GM18907 (cell line): ENCODE results near the gene LDHD.
"Not testable (repeated sequence)": the region's sequence is repeated elsewhere in the genome, so short reads cannot be mapped to it uniquely, and the experiment has no call there.

Experiments
- ATAC-seq: cut with Tn5 transposase; IDR thresholded peaks from one replicate; pipeline ENCODE4 v1.9.1; 2021; ENCODE audit warnings: mild to moderate bottlenecking, moderate library complexity; ENCODE audit not compliant: unreplicated experiment

Gene LDHD

DNA sequence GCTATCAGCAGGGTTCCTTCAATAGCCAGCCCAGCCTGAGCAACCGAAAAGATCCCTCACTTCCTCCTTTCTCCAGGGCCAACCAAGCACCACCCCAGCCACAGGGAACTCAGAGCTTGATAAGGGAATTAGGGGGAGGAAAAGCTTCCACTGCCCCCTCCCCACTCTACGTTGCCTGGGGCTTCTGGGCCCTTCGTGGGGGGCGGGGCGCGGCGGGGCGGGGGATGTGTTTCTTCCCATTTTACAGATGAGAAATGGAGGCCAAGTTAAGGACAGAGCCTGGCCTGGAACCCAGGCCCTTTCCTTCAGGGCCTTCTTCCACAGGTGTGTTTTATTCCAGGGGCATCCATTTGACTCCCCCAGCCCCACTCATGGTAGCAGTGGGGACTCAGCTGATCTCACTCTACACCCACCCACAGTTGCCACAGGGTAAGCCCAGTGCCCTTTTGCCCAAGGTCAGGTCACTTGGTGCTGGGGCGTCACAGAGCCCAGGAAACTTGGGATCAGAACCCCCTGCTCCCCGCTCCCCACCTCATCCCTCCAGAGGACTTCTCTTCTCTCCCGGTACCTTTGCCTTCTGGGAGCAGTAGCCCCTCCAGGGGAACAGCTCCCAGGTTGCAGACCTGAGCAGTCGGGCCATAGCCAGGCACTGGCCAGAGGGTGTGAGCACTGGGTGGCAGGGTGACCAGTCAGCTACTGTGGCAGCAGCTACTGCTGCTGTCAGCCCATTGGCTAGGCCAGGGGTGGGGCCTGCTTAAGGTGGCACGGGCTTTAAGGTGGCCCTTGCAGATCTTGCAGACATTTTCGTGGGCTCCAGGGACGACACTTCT is at the start of gene LDHD:
Gene LDHD, minus strand, starts transcription at position 700 of the 830 bp plus-strand sequence. Its CDS starts 60 bp downstream, at position 640.
- ATAC-seq = peak; percentile 65

DNA sequence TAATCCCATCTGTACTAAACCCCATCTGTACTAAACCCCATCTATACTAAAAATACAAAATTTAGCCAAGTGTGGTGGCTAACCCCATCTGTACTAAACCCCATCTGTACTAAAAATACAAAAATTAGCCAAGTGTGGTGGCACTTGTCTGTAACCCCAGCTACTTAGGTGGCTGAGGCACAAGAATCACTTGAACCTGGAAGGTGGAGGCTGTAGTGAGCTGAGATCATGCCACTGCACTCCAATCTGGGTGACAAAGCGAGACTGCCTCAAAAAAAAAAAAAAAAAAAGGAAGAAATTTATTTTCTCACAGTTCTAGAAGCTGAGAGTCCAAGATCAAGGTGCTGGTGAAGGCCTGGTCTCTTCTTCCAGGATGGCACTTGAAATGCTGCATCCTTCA is 43.8 kb upstream of the LDHD start:
- ATAC-seq = no peak

DNA sequence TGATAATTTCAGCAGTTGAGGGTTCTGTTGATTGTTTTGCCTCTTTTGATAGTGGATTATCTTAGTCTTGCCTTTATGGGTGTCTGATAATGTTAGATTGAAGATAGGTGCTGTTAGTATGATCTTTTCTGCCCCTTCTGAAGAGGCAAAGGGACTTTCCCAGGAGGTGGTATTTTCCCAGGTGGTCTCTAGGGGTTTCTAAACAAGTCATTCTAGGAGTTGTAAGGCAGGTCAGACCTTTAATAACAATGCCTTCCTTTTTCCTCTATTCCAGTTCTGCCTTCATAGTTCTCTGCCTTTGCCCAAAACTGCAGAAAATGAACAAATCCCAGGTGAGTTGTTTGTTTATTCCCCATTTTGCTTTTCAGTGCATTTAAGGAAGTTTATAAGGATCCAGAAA is 36.1 kb upstream of the LDHD start:
- no peak for ATAC-seq

DNA sequence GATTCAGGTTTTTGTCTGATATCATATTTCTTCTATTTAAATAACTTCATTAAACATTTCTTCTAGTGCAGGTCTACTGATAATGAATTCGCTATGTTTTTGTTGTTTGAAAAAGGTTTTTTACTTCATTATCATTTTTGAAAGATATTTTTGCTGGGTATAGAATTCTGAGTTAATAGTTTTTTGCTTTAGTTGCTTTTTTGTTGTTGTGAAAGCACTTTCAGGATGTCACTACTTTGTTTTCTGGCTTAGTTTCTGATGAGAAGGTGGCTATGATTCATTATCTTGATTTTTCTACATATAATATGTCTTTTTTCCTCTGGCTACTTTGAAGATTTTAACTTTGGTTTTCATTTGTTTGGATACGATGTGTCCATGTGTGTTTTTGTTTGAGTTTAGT is 35.2 kb upstream of the LDHD start:
- ATAC-seq = no peak

DNA sequence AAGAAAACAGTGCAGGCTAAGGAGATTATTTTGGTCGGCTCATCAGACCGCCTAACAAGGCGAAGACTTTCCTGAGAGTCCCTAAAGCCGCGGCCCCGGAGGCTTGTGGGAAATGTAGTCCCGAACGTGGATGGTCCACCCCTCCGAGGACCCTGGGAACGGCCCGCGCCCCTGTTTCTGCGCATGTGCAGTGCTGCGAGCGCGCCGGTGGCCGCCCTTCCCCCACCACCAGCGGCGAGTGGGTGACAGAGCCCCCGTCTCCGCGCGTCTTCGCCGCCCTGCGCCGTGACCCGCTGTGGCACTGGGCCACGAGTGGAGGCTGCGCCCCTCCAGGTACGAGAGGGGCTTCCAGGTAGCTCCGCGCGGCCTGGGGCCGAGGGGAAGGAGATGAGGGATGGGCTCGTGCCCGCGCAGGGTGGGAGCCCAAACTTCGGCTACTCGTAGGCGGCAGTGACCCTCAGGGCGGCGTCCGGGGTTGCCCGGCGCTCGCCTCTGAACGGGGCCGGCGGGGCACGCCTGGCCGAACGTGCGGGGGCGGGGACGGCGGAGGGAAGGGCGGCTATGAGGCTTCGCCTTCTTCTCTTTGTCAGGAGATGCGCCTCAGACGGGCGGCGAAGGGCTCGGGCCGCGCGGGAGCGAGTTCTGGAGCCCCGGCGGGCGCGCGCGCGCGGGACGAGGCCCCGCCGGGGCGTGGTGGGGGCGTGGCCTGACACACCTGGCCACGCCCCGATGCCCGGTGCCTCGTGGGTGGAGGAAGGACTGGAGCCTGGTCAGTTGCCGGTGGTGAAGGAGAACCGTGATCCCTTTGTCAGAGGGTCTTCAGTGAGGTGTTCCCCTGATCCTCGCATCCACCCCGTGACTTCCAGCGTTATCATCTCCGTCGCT is 32.0 kb upstream of the LDHD start, which contains the start of gene ZFP1:
Gene ZFP1, plus strand, starts transcription at position 214 of the 885 bp plus-strand sequence. CDS start 4,428 bp downstream, outside the sequence.
- ATAC-seq = peak; percentile 87

DNA sequence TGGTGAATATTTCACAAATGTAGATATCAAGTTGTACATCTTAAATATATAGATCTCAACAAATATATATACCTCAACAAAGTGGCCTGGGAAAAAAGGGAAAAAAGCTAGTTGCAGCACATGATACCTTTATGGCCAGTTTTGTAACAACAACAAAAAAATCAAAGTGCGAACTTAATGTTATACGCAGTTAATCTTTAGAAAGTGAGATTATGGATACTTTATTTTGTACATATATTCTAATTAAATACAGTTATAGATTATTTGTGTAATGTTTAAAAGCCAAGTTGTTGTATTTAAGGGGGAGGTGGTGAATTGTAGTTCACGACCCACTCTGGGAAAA is 31.4 kb upstream of the LDHD start:
- ATAC-seq = no peak

DNA sequence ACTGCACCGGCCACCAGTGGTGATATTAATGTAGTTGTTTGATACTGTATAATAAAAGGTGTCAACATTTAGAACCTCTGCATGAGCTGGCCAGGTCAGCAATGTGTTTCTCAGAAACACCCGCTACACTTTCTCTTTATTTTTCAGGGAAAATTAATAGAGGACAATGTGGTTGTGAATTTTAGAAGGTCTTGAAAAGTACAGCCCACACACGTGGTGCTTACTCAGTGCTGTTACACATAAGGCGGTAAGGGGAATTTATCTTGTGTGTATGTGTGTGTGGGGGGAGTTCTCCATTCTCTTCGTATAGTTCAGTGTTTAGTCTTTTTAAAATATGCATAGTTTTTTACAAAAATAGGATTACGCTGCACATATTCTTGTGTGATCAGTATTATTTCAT is 27.4 kb upstream of the LDHD start:
- no peak for ATAC-seq

DNA sequence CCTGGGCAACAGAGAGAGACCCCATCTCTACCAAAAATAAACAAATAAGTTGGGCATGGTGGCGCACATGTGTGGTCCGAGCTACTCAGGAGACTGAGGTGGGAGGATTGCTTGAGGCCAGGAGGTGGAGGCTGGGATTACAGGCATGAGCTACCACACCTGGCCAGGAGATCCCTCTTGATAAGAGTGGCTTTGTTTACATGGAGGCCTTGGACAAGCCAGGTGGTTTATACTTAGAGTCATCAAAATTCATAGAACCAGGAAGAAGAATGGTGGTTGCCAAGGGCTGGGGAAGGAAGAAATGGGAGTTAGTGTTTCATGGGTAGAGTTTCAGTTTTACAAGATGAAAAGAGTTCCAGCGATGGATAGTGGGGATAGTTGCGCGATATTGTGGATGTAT is 22.9 kb upstream of the LDHD start:
- no peak for ATAC-seq

DNA sequence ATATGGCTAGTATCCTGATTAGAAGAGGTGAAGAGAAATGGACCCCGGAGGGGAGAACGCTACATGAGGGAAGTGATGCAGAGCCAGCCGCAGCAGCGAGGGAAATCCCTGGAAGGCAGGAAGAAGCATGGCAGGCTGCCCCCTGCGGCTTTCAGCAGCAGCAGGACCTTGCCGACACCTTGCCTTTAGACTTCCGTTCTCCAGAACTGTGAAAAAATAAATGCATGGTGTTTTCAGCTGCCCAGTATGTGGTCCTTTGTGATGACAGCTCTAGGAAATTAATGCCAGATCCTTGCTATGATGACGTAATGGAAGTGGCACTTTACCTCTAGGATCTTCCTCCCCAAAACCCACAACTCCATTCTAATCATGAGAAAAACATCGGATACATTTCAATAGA is 22.1 kb upstream of the LDHD start:
- ATAC-seq = no peak

DNA sequence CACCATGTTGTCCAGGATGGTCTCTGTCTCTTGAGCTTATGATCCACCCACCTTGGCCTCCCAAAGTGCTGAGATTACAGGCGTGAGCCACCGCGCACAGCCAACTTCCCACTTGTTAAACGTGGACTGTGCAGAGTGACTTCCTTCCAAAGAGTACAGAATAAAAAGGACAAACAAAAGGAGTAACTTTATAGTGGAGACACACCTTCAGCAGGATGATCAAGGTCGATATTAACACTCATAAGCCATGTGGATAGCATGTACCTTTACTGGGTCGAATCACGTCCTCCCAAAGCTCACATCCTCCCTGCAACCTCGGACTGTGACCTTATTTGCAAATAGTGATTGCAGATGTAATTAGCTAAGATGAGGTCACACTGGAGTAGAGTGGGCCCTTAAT is 21.7 kb upstream of the LDHD start:
- no peak for ATAC-seq

DNA sequence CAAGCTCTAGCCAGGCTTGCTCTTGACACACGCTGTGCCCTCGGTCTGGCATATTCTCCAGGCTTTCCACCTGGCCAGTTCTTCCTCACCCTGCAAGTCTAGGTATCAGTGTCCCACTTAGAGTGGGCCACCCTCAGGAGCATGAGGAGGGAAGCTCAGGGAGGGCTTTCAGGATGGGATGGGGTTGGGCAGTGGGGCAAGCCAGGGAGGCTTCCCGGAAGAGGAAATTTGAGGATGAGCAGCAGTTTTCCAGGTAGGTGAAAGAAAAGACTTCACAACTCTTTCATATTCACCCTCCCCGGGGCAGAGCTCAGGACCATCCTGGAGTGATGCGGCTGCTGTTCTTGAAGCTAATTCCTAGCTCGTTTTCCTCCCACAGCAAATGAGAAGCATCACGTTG is 14.5 kb upstream of the LDHD start:
- ATAC-seq = no peak

DNA sequence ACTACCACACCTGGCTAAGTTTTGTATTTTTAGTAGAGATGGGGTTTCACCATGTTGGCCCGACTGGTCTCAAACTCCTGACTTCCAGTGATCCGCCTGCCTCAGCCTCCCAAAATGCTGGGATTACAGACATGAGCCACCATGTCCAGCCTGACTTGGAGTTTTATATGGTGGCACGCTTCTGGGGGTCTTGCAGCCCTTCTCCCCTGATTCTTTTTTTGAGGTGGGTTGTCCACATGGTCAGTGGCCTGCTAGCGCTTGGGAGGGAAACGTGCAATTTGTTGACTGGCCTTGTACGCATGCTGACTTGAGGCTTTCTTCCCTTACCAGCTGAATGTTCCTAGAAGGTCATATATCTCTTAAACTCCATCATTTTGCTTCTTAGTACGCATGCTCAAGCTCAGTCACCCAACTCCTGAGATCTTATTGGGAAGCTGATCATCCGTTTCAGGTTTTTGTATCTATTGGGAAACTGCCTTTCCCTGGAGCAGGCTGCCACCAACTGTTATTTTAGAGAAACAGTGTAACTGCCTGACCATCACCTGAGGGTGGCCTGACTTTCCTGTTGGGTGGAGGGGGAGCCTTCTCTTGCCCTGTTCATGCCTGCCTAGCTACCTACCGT is 13.7 kb upstream of the LDHD start:
- no peak for ATAC-seq

DNA sequence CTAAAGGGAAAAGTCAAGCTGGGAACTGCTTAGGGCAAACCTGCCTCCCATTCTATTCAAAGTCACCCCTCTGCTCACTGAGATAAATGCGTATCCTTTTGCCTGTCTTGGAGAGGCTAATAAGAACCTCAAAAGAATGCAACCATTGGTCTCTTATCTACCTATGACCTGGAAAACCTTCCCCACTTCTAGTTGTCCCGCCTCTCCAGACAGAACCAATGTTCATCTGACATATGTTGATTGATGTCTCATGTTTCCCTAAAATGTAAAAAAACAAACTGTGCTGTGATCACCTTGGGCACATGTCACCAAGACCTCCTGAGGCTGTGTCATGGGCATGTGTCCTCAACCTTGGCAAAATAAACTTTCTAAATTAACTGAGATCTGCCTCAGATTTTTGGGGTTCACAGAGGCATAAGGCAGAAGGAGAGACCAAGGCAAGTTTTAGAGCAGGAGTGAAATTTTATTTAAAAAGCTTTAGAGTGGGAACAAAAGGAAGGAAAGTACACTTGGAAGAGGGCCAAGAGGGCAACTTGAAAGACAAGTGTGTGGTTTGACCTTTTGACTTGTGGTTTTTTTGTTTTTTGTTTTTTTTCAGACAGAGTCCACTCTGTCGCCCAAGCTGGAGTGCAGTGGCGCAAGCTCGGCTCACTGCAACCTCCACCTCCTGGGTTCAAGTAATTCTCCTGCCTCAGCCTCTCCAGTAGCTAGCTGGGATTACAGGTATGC is 13.0 kb upstream of the LDHD start:
- not testable (repeated sequence) for ATAC-seq

DNA sequence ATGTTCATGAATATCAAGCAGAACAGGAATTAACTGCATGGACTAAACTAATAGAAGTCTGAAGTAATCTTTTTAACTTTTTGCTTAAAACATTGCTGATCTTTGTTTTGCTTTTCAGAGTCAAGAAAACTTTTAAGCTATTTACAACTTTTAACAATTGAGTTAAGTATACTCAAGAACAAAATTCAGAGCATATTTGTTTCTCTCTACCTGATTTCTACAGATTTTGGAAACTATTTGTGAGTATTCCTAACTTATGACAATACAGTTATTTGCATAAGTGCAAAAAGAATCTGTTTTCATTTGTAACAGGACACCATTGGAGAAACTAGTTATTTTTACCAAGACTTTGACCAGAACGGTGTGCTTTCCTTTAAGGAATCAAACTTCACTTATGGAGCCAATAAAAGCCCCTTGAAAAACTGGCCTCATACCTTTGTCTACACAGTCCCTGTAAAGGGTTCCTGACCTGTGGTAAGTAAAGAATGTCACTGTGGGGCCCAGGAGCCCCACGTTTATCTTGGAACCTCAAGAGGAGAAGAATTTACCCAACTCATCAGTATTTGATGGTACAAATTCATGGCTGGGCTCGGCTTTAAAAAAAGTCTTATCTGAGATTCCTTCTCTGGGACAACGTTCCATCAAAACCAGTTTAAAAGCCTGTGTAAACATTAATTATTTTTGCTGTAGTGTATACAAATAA is 11.3 kb upstream of the LDHD start:
- ATAC-seq = no peak

DNA sequence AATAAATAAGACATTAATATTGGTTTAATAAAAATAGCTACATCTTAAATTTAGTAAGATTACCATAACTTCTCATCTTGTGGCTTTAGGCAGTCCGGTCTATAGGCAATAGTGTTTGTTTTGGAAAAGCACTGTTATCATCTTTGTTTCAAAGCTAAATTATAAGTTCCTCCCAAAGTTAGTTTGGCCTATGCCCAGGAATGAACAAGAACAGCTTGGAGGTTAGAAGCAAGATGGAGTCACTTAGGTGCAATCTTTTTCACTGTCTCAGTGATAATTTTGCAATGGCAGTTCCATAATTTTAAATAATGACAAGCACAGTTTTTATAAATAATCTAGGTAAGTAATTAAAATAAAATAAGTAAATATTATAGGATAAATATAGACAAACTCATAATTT is 6.0 kb upstream of the LDHD start:
- ATAC-seq = no peak

DNA sequence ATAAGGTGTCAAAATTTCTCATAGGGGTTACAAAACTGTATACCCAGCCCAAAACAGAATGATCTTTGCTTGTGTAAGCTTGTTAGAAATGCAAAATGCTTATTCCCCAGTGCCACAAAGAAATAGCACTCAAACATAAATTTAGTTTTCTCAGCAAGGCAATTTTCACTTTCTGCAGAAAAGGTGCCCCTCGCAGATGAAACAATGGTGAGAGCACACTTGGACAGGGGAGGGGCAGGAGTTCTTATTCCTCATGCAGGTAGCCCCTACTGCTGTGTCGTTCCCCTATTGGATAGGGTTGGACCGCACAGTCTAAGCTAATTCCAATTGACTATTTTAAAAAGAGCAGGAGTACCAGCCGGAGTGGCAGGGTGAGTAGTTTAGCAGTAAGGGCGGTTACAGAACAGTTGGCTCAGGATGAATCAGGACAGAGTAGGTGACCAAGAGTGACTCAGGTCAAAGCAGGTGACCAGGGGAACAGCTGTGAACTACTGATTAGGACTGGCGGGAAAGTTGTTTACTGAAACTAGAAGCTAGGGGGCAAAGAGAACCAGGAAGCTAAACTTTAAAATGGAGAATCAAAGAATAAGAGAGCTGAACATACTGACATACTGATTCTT is 5.5 kb upstream of the LDHD start:
- no peak for ATAC-seq

DNA sequence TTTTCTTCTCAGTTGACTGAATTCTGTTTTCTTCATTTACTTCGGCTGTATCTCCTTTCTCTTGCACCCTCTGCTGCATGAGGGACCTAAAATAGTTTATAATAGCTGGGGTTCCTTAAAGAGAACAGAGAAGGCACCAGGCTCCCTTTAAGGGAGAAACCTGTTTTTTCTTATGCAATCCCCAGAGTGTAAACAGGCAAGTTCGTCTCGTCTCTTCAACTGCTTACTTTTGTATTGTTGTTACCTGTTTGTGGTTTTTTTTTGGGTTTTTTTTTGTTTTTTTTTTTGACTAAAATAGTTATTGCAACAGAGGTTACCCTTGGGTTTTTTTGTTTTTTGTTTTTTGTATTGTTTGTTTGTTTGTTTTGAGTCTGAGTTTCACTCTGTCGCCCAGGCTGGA is 3.7 kb upstream of the LDHD start:
- ATAC-seq = no peak

DNA sequence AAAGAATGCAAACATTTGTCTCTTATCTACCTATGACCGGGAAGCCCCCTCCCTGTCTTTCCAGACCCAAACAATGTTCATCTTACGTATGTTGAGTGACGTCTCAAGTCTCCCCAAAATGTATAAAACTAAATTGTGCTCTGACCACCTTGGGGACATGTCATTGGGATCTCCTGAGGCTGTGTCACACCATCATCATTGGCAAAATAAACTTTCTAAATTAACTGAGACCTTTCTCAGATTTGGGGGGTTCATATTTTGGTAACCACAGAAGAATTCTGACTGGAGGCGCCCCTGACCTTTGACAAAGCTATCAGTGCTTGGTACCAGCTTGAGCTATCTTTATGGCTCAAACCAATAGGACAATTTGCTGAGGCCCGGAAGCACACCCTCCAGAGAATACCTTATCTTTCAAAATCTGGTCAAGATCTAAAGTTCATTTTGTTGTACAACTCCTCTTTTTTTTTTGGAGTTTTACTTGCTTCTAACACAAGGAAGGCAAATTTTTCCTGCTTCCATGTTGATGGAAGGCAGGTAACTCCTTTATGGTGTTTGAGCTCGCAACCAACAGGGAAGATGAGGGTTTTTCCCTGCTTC is 2.5 kb upstream of the LDHD start:
- ATAC-seq = no peak

DNA sequence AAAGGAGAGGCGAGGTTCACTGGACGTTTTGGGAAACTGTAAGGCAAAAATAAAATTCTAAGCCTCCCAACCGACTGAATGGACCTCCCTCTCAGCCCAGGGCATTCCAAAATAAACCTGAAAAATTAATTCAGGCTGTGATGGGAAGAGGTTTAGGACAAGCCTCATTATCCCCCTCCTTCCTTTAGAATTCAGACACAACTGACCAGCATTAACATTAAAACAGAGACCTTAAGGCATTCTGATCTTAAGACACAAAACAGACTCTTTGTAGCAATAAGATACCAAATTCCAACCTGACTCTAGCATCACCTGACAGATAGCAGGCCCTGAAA is 298 bp upstream of the LDHD start:
- ATAC-seq = no peak
